ENCODE data around the gene RAB14.

Gene RAB14

GRCh38 chr9:121201738-121202533, at the start of gene RAB14:
Gene RAB14, minus strand, starts transcription at chr9:121201869. Its CDS starts 8,457 bp downstream, at chr9:121193412.
- Mint-ChIP-seq H3K36me3 (ENCODE audit: low read depth) (no peaks in the 10 kb centered on the region), H3K27me3 (ENCODE audit: low read depth, poor library complexity) (peaks cover 4% of the 10 kb centered on the region), H3K4me1 (peaks cover 46% of the 10 kb centered on the region), H3K27ac (peak within 1 kb of the TSS; percentile 77), H3K4me3 (peak within 1 kb of the TSS; percentile 94), H3K9me3 (no peaks in the 10 kb centered on the region)
- DNase-seq = peak; percentile 100
- peak; percentile 28 for TF ChIP-seq CTCF (IDR thresholded peaks at IDR 0.05)

GRCh38 chr9:121249563-121249962, 47.9 kb upstream of the RAB14 start:
- Mint-ChIP-seq H3K27me3 (ENCODE audit: low read depth, poor library complexity) (peaks cover 28% of the 10 kb centered on the region), H3K4me3 (no peak overlapping the region), H3K36me3 (ENCODE audit: low read depth) (no peaks in the 10 kb centered on the region), H3K9me3 (peaks cover under 1% of the 10 kb centered on the region), H3K4me1 (no peaks in the 10 kb centered on the region), H3K27ac (no peak overlapping the region)
- DNase-seq = no peak
- TF ChIP-seq CTCF (IDR thresholded peaks at IDR 0.05) = no peak

- Mint-ChIP-seq H3K36me3 (ENCODE audit: low read depth) (no peaks in the 10 kb centered on the region), H3K27me3 (ENCODE audit: low read depth, poor library complexity) (peaks cover 11% of the 10 kb centered on the region), H3K4me1 (no peaks in the 10 kb centered on the region), H3K9me3 (peaks cover 15% of the 10 kb centered on the region), H3K27ac (no peak overlapping the region), H3K4me3 (no peak overlapping the region)
- no peak for DNase-seq
- TF ChIP-seq CTCF (IDR thresholded peaks at IDR 0.05) = no peak
These were observed 45.3 kb upstream of the RAB14 start for GRCh38 chr9:121246821-121247561.

GRCh38 chr9:121242959-121243346, 41.3 kb upstream of the RAB14 start:
- DNase-seq = no peak
- peaks cover 4% of the 10 kb centered on the region for H3K27me3 Mint-ChIP-seq (ENCODE audit: low read depth, poor library complexity)
- H3K9me3 Mint-ChIP-seq = peaks cover 15% of the 10 kb centered on the region
- H3K36me3 Mint-ChIP-seq (ENCODE audit: low read depth) = no peaks in the 10 kb centered on the region
- peak overlapping the region; percentile 5 for H3K27ac Mint-ChIP-seq
- no peak for TF ChIP-seq CTCF (IDR thresholded peaks at IDR 0.05)
- H3K4me3 Mint-ChIP-seq = no peak overlapping the region
- H3K4me1 Mint-ChIP-seq = peaks cover 13% of the 10 kb centered on the region

GRCh38 chr9:121242219-121242958, 40.7 kb upstream of the RAB14 start:
- H3K27me3 Mint-ChIP-seq (ENCODE audit: low read depth, poor library complexity) = peaks cover 4% of the 10 kb centered on the region
- H3K4me3 Mint-ChIP-seq = no peak overlapping the region
- H3K27ac Mint-ChIP-seq = no peak overlapping the region
- peaks cover 17% of the 10 kb centered on the region for H3K4me1 Mint-ChIP-seq
- H3K36me3 Mint-ChIP-seq (ENCODE audit: low read depth) = no peaks in the 10 kb centered on the region
- DNase-seq = no peak
- TF ChIP-seq CTCF (IDR thresholded peaks at IDR 0.05) = no peak
- H3K9me3 Mint-ChIP-seq = peaks cover 15% of the 10 kb centered on the region
